ENCODE measurements around the gene CCDC122. TPM values are rescaled to one million over a fixed set of nuclear protein-coding genes. Genes with fewer than 3 reads are reported as not detected.

The CCDC122 gene
- total RNA-seq, 1 donor from 2014 or later, result 11.5 TPM

GRCh38 chr13:43815204-43815603 lies 64.3 kb downstream of the CCDC122 start:
- Mint-ChIP-seq H3K4me3 (no peak overlapping the region), H3K27ac (peak overlapping the region; percentile 88), H3K9me3 (peaks cover 11% of the 10 kb centered on the region), H3K36me3 (peaks cover 9% of the 10 kb centered on the region), H3K4me1 (peaks cover 38% of the 10 kb centered on the region), H3K27me3 (ENCODE audit: low read depth) (no peaks in the 10 kb centered on the region)
- no peak for TF ChIP-seq CTCF (IDR thresholded peaks at IDR 0.05; ENCODE audit: unreplicated experiment)
- no peak for DNase-seq (ENCODE audit: low spot score in 2 of 2, unreplicated experiment in 2 of 2)

- Mint-ChIP-seq H3K4me3 (no peak overlapping the region), H3K9me3 (no peaks in the 10 kb centered on the region), H3K27me3 (ENCODE audit: low read depth) (peaks cover 2% of the 10 kb centered on the region), H3K36me3 (no peaks in the 10 kb centered on the region), H3K4me1 (peaks cover 20% of the 10 kb centered on the region), H3K27ac (no peak overlapping the region)
- DNase-seq (ENCODE audit: low spot score in 2 of 2, unreplicated experiment in 2 of 2), result no peak
- TF ChIP-seq CTCF (IDR thresholded peaks at IDR 0.05; ENCODE audit: unreplicated experiment), result no peak
These were observed 70.9 kb downstream of the CCDC122 start for GRCh38 chr13:43808676-43809075.

- no peak overlapping the region for H3K27ac Mint-ChIP-seq
- H3K4me3 Mint-ChIP-seq, result no peak overlapping the region
- H3K36me3 Mint-ChIP-seq, result no peaks in the 10 kb centered on the region
- no peak for DNase-seq (ENCODE audit: low spot score in 2 of 2, unreplicated experiment in 2 of 2)
- H3K9me3 Mint-ChIP-seq, result no peaks in the 10 kb centered on the region
- no peak for TF ChIP-seq CTCF (IDR thresholded peaks at IDR 0.05; ENCODE audit: unreplicated experiment)
- H3K27me3 Mint-ChIP-seq (ENCODE audit: low read depth), result peaks cover 2% of the 10 kb centered on the region
- H3K4me1 Mint-ChIP-seq, result peaks cover 8% of the 10 kb centered on the region
These were observed 73.8 kb downstream of the CCDC122 start for GRCh38 chr13:43805681-43806128.

- no peaks in the 10 kb centered on the region for H3K36me3 Mint-ChIP-seq
- no peak for DNase-seq (ENCODE audit: low spot score in 2 of 2, unreplicated experiment in 2 of 2)
- H3K27me3 Mint-ChIP-seq (ENCODE audit: low read depth), result peaks cover 2% of the 10 kb centered on the region
- peaks cover 8% of the 10 kb centered on the region for H3K4me1 Mint-ChIP-seq
- H3K27ac Mint-ChIP-seq, result no peak overlapping the region
- TF ChIP-seq CTCF (IDR thresholded peaks at IDR 0.05; ENCODE audit: unreplicated experiment), result no peak
- H3K4me3 Mint-ChIP-seq, result no peak overlapping the region
- H3K9me3 Mint-ChIP-seq, result no peaks in the 10 kb centered on the region
These were observed 74.5 kb downstream of the CCDC122 start for GRCh38 chr13:43805071-43805468.

- no peak overlapping the region for H3K4me3 Mint-ChIP-seq
- peaks cover 2% of the 10 kb centered on the region for H3K27me3 Mint-ChIP-seq (ENCODE audit: low read depth)
- peaks cover 8% of the 10 kb centered on the region for H3K4me1 Mint-ChIP-seq
- peak; percentile 79 for TF ChIP-seq CTCF (IDR thresholded peaks at IDR 0.05; ENCODE audit: unreplicated experiment)
- no peak overlapping the region for H3K27ac Mint-ChIP-seq
- no peaks in the 10 kb centered on the region for H3K9me3 Mint-ChIP-seq
- no peaks in the 10 kb centered on the region for H3K36me3 Mint-ChIP-seq
- DNase-seq (ENCODE audit: low spot score in 2 of 2, unreplicated experiment in 2 of 2), result no peak
These were observed 75.0 kb downstream of the CCDC122 start for GRCh38 chr13:43804461-43805070.

All from mesothelial cell of epicardium (in vitro differentiated cells).